ENCODE results near the gene SPATA9.
"Not testable (repeated sequence)": the region's sequence is repeated elsewhere in the genome, so short reads cannot be mapped to it uniquely, and the experiment has no call there.

Gene SPATA9

DNA sequence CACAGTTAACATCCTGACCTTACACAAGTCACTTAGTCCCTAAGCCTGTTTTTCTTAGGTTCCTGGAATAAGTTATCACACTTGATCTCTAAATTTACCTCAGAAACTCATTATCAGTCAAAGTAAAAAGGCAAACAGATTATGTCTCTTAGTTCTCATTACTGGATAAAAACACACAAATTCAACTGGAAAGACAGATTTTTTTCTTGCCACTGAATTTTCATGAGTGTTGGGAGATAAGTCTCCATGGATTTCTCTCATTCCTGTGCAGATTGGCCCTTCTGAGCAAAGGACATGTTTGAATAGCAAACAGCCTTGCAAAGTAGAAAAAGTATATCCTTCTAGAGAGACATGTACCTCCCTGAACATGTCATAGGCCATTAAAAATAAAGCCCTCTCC lies 10.2 kb downstream of the SPATA9 start:
- DNase-seq = no peak

DNA sequence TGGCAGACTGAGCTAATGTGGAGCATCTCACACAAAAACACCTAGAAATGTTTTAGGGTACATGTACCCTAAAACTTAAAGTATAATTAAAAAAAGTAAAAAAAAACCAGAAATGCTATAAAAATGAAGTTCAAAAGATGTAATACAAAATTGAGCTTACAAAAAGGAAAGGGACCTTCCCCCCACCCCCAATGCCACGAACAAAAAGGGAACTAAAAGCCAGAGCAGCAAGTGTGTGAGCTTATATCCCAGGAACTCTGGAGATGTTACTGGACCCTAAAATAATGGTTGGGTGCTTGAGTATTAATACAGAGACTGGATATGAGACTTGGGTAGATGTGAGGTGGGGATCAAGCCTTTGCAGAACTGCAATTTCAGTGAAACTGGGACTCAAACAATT lies 11.0 kb downstream of the SPATA9 start:
- no peak for DNase-seq

DNA sequence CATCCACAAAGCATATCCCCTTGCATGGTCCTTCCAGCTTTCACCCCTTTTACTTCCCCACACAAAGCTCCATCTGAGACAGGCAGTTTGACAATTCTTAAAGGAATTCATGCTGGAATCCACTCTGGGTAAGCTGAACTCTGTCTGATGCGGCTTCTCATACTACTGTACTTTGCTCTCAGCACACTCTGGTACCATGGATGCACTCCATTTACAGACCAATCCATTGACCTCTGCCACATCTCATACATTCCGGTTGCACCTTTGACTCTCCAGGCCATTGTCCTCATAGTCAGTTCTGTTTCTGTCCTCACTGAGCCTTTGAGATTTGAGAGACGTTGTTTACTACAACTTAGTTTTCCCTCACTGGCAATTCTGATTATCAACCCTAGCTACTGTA lies 12.2 kb downstream of the SPATA9 start:
- no peak for DNase-seq

DNA sequence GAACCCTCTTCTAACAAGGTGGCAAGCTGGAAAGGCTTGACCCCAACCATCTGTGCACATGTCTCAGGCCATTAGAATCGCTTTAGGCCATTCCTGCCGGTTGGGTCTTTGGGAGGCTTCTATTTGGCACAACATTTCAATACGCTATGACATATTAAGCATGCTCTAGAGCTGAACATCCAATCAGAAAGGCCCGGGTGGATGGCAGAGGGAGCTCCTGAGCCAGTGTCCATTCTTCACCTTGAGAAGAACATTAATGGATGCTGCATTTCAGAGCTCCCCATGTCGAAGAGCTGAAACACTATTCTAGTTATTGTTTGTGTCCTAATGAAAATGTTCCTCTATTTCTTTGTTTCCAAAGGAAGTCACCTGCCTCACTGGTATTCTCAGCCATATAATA lies 12.8 kb downstream of the SPATA9 start:
- DNase-seq = no peak

DNA sequence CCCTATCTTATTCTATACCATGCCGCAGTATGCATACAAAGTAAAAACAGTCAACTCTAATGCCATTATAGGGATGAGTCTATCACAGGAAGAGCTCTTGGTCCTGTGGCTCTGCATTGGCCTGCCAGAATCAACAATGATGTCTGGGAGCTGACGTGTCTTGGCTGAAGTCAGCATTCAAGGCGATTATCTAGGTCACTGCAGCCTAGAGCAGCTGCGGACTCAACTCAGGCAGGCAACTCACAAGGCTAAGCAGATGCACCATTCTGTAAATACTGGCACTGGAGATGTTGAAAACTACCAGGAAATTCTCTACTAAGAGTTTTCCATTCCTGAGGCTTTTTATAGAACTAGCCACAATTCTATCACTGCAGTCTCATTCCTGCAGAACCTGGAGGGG lies 13.3 kb downstream of the SPATA9 start:
- no peak for DNase-seq

DNA sequence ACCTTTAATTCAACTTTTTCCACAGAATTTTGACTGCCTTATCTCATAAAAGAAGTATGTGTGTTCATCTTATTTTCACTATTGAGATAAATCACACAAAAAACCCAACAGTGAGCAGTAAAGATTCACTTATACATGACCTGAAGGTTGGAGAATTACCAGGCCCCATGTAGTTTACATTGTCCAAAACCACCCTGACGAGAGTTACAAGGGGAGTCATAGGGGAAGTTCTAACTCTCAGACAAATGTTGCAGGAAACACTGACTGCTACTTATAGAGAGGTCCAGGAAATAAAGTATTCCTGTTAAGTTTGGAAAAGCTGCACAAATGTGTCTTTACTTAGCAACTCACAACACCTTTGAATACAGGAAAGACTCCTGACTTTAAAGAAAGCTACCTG lies 14.1 kb downstream of the SPATA9 start:
- DNase-seq = no peak

DNA sequence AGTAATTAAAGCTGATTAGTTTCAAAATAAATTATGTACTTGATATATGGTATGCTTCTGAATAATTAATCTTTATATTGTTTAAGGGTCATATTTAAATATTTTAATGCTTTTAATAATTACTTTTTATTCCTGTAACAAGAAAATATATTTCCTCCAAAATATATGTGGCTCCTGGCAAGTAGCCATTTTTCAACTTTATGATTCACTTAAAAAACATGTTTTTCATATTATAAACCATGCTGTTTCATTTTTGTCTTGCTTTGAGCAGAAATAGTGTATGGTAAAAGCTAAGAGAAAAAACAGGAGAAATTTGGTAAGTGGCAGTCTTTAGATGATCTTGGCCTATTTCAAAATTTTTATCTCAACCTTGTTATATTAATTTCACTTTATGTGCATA lies 14.6 kb downstream of the SPATA9 start:
- DNase-seq = no peak

DNA sequence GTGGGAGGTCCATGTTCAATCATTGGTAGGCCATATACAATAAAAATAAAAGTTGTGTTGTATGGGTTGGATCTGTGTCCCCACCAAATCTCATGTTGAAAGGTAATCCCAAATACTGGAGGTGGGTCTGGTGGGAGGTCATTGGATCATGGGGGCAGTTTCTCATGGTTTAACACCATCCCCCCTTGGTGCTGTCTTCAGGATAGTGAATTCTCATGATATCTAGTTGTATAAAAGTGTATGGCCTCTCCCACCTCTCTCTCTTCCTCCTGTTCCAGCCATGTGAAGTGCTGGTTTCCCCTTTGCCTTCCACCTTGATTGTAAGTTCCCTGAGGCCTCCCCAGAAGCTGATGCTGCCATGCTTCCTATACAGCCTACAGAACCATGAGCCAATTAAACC lies 15.1 kb downstream of the SPATA9 start:
- DNase-seq = no peak

DNA sequence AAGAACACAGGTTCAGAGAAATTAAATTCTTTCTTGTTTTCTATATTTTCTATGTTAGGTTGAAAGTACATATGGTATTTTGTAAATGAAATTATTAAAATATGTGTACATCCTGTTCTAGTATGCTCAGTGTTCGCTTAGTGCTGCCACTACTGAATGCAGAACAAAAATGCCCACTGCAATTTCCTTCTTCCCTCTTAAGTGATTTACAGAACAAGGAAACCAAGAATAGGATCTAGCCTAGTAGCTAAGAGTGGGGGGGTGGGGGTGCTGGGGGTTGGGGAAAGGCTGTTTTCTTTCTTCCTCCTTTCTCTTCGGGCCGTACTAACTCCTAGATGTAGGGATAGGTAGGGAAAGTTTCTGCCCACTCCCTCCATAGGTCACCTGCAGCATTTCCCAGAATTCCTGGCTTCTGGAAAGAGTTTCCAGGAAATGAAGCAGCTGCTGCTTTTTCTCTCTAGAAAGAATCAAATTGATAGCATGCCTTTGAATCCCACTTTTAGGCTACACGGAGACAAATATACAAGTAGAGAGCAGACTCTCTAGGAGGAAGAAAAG lies 15.7 kb downstream of the SPATA9 start:
- DNase-seq = no peak

DNA sequence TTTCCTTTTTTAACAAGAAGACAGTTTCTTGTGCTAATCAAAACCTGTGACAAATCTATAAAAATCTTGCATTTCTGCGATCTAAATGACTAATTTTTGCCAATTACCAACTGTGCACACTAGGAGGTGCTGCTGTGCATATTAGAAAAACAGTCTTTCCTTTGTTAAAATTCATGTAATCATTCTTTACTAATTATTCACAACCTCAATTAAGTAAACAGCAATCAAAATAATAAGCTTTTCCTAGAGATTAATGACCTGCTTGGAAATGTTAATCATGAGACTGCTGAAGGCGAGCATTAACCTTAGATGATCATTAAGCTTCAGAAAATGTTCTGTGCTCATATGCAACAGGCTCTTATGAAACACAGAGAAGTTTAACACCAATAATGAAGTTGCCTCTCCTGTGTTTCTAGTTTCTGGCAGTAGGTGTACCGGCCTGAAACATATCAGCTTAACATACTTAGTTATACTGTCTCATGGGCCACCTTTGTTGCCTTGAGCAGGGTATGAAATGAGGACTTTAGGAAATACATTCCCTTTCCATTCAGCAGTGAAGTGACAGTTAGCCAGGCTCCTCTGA lies 18.5 kb downstream of the SPATA9 start:
- DNase-seq = no peak

DNA sequence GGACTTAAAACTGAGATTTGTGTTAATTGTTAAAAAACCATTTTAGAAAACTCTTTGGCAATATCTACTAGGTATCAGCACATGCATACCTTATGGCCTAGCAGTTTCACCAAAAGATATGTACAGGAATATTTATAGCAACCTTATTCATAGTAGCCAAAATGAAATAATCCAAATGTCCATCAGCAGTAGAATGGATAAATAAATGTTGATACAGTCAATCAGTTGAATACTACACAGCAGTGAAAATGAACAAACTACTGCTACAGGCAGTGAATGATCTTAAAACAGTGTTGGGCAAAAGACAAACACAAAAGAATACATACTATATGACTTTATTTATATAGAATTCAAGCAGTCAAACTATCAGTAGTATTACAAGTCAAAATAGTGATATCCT lies 19.8 kb downstream of the SPATA9 start:
- no peak for DNase-seq

DNA sequence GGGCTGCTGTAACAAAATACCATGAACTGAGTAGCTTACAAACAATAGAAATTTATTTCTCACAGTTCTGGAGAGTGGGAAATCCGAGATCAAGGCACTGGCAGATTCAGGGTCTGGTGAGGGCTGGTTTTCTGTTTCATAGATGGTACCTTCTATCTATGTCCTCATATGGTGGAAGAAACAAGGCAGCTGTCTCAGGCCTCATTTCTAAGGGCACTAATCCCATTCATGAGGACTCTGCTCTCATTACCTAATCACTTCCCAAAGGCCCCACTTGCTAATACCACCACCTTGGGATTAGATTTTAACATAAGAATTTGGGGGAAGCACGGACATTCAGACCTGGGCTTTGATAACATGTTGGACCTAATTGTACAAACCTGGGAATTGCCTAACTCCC lies 22.7 kb downstream of the SPATA9 start:
- no peak for DNase-seq

DNA sequence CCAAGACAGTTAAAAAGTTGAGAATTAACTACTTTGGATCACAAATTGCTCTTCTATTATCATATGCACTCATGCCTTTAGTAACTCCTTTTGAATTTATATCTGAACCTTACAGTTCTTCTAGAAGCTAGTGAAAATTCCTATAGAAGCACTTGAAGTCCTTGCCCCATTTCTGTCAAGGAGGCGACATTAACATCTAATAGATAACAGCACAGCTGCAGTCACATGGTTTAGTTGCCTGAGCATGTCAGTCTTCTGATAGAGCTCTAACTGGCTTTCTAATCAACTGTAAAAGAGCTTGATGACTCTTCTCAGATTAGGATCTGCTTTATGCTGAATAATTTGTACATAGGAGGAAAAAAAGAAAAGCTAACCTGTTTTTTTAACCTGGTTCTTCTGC lies 27.2 kb downstream of the SPATA9 start:
- DNase-seq = no peak

DNA sequence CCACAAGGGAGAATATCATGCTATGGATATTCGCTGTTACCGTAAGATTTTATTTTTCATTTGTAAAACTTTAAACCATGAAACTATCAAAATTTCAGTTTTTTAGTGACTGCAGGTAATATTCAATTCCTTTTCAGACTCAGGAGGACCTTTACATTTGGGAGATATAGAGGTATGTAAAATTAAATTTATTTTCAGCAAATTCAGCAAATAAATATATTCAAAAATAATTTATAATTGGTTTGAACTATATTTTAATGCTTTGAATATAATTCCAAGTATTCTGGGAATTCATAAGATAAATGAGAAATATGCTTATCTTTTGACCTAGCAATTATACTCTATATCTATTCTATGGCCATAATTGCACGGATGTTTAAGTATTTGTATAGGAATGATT lies 28.6 kb downstream of the SPATA9 start:
- DNase-seq = no peak

DNA sequence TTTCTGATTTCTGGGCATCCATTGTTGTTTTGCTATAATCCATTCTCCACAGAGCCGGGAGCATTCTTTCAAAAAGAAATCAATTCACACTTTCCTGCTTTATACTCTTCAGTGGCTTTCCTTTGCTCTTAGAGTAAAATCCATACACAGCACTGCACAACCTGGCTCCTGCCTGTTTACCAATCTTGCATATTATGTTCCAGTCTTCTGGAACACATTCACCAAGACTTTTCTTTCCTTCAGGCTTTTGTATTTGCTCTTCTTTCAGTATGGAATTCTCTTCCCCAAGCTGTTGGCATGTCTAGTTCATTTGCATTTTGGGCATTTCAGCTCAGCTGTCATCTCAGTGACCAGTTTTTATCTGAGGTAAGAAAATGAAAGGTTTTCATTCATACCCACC lies 29.9 kb downstream of the SPATA9 start:
- DNase-seq = no peak

DNA sequence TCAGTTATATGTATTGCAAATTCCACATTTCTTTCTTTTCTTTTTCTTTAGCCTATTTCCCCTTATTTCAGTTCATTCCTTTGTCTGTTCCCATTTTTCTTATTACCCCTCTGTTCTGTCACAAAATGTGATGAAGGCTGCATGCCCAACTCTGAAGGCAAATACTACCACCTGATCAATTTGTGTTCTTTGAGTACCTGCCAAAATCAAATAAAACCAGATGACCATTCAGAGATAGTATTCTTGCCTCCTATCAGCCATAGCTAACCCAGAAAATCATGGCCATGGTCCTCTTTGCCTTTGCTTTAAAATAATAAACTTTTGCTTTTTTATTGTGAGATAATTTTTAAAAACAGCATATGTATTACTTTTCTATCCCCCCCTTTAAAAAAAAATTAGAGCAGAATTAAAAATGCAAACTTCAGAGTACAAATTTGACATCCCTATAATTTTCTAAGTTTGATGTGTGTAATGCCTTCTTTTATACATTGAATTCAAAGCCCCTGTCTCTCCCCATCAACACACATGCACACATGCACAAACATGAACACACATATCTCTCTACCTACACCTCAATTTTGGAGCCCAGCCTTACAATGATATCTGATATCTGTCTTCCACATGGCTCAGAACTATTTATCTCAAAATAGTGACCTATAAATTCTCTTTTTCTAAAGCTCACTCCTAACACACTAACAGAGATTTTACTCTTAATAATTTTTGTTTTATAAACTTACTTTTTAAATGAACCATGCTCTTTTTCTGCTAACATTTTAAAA lies 32.8 kb downstream of the SPATA9 start:
- DNase-seq = no peak

DNA sequence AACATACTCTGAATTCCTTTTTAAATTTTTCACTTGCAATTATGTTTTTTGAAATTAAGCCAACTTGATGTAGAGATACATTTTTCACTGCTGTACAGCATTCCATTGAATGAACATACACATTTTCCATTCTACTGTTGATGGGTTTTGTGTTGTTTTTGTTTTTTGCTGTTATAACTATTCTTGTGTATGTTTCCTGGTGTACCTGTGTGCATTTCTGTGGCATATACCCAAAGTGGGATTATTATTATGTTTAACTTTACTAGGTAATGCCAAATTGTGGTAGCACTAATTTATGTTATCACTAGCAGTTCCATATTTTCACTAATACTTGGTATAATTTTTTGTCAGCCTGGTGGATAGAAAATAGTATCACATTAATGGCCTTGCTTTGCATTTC lies 33.5 kb downstream of the SPATA9 start:
- DNase-seq = no peak

DNA sequence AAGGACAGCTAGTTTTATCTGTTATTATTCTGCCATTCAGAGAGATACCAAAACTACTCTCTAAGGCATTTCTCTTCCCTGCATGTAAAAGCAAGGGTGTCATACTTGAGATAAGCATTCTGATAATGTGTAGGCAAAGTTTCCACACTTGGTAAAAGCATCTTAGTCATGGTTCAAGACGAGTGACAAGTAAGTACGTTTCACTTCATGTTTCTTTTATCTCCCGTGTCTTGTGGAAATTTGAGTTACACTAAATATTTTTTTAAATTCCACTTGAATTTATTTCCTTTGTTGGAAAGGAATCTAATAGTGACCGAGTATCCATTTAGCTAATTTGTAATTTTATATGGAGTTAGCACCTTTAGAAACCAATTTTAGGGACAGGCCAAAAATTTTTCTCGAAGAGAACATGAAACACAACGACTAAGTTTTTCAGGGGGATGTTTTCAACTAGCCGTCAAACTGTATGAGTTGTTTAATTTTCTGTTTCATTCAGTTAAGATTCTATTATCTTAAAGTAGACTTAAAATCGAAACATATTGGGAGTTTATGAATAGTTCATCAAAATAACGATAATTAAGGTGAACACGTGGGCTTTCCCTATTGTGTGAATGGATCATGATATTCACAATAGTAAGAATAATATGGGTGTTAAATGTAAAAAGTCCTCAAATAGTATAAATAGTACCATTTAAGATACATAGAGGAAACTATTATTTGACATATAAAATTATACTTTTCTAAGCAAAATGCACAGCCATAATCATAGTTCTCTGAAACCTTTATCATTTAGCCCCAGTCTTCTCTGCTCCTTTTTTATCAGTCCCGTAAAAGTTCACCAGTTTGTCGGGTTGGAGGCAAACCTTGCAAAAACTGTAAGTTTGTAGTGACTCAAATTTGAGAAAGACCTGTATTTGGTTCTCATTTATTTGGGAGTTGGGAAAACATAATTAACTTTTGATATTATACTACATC lies 34.6 kb downstream of the SPATA9 start:
- DNase-seq = no peak

DNA sequence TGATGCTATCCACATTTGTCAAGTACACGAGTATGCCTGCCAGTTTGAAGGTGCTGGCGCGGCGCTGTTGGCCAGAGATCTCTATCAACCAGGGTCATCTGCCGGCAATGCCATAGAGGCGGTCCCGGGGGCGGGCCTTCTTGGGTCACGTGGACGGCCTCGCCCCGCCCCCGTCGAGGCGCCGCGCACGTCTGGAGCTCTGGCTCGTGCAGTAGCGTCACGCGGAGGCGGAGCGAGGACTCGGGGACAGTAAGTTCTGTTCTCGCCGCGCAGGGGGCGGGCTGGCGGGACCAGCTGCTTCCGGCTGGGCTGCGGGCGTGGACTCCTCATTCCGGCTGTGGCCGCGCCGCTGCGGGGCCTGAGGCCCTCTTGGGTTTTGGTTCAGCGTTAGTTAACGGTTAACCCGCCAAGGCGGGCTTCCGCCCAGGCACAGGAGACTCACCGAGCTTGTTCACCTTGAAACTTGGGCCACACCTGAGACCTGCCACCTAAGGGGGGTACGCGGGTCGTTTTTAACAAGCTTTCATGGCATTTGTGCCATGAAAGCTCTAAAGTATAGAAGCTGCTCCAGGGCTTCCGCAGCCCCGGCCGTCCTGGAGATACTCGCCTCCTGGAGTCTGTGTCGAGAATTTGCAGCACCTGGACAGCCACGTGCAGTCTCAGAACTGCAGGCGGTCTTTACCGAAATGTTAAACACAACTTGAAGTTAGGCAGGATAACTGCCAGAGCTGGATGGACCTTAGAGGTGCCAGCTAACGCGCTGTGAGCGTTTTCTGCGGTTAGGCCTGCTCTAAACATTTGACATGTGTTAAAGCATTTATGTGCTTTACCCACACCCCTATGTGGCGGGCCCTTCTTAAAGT lies 36.0 kb downstream of the SPATA9 start, which contains the start of gene RFESD:
TSS of gene RFESD (plus strand) at position 209 of the 863 bp plus-strand sequence. CDS start 5,495 bp downstream, outside the sequence.
- DNase-seq = peak; percentile 85

DNA sequence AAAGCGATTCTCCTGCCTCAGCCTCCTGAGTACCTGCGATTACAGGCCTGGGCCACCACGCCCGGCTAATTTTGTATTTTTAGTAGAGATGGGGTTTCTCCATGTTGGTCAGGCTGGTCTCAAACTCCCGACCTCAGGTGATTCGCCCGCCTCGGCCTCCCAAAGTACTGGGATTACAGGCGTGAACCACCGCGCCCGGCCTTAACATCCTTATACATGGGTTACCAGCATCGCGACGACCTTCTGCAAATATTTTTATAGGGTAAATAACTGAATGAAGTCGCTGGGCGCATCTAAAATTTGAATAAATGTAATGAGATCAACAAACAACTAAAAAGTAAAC lies 36.6 kb downstream of the SPATA9 start:
- not testable (repeated sequence) for DNase-seq

DNA sequence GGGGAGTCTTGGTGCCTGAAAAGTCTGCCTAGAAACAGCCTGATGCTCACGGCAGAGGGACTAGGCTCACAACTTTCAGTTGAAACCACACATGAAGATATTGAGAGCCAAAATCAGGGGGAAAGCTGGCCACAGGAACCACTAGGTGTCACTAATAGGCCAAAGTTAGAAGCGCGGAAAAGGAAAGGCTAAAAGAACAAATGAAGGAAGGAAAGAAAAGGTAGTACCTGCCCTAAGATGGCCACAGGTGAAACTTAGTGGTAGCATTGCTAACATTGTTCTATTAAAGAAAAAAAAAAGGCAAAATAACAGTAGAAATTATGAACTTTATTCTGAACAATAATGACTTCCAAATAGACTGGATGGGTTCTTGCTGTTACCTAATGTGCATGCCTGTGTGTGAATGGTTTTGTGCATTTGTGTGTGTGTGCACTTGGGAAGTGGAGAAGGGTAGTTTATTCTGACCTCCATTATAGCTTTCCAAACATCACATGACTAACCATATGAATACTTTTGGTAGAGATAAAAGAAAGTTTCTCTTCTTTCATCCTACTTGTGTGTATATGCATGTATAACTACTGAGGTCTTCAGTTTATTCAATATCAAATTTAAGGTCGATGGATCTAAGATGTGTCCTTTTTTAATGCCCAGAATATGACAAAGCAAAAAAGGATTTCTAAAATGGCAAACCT lies 38.3 kb downstream of the SPATA9 start:
- no peak for DNase-seq

DNA sequence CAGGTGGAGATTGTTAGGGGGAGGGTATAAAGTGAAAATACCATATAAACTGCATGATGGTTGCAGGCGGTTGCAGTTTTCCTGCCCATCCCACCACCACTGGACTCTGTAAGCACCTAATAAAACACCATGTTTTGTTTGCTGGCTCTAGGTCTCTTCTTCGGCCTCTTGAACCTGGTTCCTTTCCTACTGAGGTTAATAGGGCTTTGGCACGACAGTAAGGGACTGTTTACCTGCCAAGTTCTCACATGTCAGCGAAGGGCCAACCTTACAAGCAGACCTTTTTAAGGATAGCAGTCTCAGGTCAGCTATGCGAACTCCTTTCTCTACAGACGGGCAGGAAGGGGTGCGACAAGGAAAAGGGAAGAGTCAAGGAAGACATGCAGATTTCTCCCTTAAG lies 39.6 kb downstream of the SPATA9 start:
- DNase-seq = no peak

All from NCI-H2171 (cell line).